ENCODE data around the gene UNKL. TPM values are rescaled to one million over a fixed set of nuclear protein-coding genes. Genes with fewer than 3 reads are reported as not detected.

The UNKL gene
- total RNA-seq, 1 experiment from 2014 or later: 32.0 TPM

- H3K27ac ChIP-seq (ENCODE audit: insufficient read length, low read depth, low read length): no peak overlapping the region
- H3K23me2 ChIP-seq (ENCODE audit: insufficient read length, low read depth, low read length, poor library complexity, severe bottlenecking): peaks cover 15% of the 10 kb centered on the region
- Mint-ChIP-seq H3K4me1 (peaks cover 3 to 11% of the 10 kb centered on the region in 2 experiments; a peak in 2 of 4 replicates), H3K27me3 (ENCODE audit: low read depth) (no peaks in the 10 kb centered on the region), H3K27ac (peak overlapping the region in 2 of 3 experiments; percentile 63 to 81; a peak in 2 of 7 replicates), H3K9me3 (peaks cover 2 to 3% of the 10 kb centered on the region in 2 experiments; a peak in 2 of 5 replicates), H3K36me3 (ENCODE audit: insufficient read depth in 1 of 3, low read depth in 3 of 3) (peaks cover 0 to 4% (median 3%) of the 10 kb centered on the region in 3 experiments; a peak in 4 of 7 replicates), H3K4me3 (no peak overlapping the region; a peak in 1 of 5 replicates)
- no peak overlapping the region for H2AFZ ChIP-seq (ENCODE audit: low read length)
- no peak overlapping the region for H4K8ac ChIP-seq (replicated peaks; ENCODE audit: insufficient read length, low read depth, low read length)
- no peak overlapping the region for H2BK20ac ChIP-seq (ENCODE audit: low read depth, low read length, poor library complexity, severe bottlenecking)
- WGBS (ENCODE audit: extremely low coverage, insufficient read length, low lambda C conversion rate): no CpG with 5 or more reads among the region's 3 CpGs
- no peak overlapping the region for H3K23ac ChIP-seq (ENCODE audit: insufficient read length, low read depth, low read length)
- no peak overlapping the region for H3K18ac ChIP-seq (ENCODE audit: insufficient read length, low read depth, low read length)
- no peaks in the 10 kb centered on the region for H4K20me1 ChIP-seq (ENCODE audit: control insufficient read depth, insufficient read depth, insufficient read length)
- H2BK5ac ChIP-seq (ENCODE audit: insufficient read length, low read length): no peak overlapping the region
- no peak overlapping the region for H4K91ac ChIP-seq (ENCODE audit: insufficient read length, low read depth, low read length)
- no peak overlapping the region for H3K9ac ChIP-seq (ENCODE audit: extremely low read depth, insufficient read length, low read length)
- H3K4me2 ChIP-seq (ENCODE audit: insufficient read depth, insufficient read length, low read length): no peak overlapping the region
- no peak overlapping the region for H3K4ac ChIP-seq (ENCODE audit: low read depth, low read length)
- no peak overlapping the region for H2AK5ac ChIP-seq (ENCODE audit: insufficient read length, low read length)
- H3K9me3 ChIP-seq (ENCODE audit: control insufficient read depth, low read depth, low read length): no peaks in the 10 kb centered on the region
- H2BK15ac ChIP-seq (ENCODE audit: low read depth, low read length): no peak overlapping the region
- no peak overlapping the region for H3T11ph ChIP-seq (ENCODE audit: low read length)
- H3K14ac ChIP-seq (ENCODE audit: insufficient read depth, low read length): no peak overlapping the region
- TF ChIP-seq CTCF (conservative IDR thresholded peaks at IDR 0.05): no peak
- no peaks in the 10 kb centered on the region for H3K79me1 ChIP-seq (ENCODE audit: insufficient read depth, low read depth, low read length, poor library complexity, severe bottlenecking)
- H3K56ac ChIP-seq (ENCODE audit: insufficient read length, low read depth, low read length): no peak overlapping the region
- DNase-seq: no peak
- H2BK12ac ChIP-seq (ENCODE audit: insufficient read length, low read depth, low read length): peak overlapping the region; percentile 73
- H3K27me3 ChIP-seq (ENCODE audit: insufficient read depth, low read length): no peaks in the 10 kb centered on the region
- H4K5ac ChIP-seq (ENCODE audit: insufficient read length, low read depth, low read length): no peak overlapping the region
- H3K79me2 ChIP-seq (ENCODE audit: insufficient read depth, low read length): peaks cover 9% of the 10 kb centered on the region; the same call in 1 of the 2 replicates
- H3K4me1 ChIP-seq (ENCODE audit: insufficient read depth, low read length): no peaks in the 10 kb centered on the region
- no peak overlapping the region for H2BK120ac ChIP-seq (ENCODE audit: low read depth, low read length, poor library complexity, severe bottlenecking)
Measured at GRCh38 chr16:1416521-1416941, 2.0 kb upstream of the UNKL start.
